Measurements from ENCODE around the gene COQ4.

- TF ChIP-seq, protein P1, sequence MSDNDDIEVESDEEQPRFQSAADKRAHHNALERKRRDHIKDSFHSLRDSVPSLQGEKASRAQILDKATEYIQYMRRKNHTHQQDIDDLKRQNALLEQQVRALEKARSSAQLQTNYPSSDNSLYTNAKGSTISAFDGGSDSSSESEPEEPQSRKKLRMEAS (IDR thresholded peaks at IDR 0.05; ENCODE audit: low read depth): no peak
- no peak for TF ChIP-seq USF2 (IDR thresholded peaks at IDR 0.05; ENCODE audit: borderline replicate concordance, low read depth, low read length)
- no peak for TF ChIP-seq POLR2AphosphoS5 (IDR thresholded peaks at IDR 0.05; ENCODE audit: low read depth, low read length)
- TF ChIP-seq, protein P2, sequence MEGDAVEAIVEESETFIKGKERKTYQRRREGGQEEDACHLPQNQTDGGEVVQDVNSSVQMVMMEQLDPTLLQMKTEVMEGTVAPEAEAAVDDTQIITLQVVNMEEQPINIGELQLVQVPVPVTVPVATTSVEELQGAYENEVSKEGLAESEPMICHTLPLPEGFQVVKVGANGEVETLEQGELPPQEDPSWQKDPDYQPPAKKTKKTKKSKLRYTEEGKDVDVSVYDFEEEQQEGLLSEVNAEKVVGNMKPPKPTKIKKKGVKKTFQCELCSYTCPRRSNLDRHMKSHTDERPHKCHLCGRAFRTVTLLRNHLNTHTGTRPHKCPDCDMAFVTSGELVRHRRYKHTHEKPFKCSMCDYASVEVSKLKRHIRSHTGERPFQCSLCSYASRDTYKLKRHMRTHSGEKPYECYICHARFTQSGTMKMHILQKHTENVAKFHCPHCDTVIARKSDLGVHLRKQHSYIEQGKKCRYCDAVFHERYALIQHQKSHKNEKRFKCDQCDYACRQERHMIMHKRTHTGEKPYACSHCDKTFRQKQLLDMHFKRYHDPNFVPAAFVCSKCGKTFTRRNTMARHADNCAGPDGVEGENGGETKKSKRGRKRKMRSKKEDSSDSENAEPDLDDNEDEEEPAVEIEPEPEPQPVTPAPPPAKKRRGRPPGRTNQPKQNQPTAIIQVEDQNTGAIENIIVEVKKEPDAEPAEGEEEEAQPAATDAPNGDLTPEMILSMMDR (IDR thresholded peaks at IDR 0.05): no peak
- TF ChIP-seq EP300 (IDR thresholded peaks at IDR 0.05; ENCODE audit: borderline replicate concordance in 1 of 2, low read depth in 1 of 2, low read length in 1 of 2): no peak
- TF ChIP-seq NRF1 (IDR thresholded peaks at IDR 0.05; ENCODE audit: low read depth, low read length): no peak
- TF ChIP-seq EZH2phosphoT487 (IDR thresholded peaks at IDR 0.05; ENCODE audit: borderline replicate concordance, low read depth): no peak
Measured at GRCh38 chr9:128335161-128335560, 12.5 kb downstream of the COQ4 start.

All from SK-N-SH (cell line).